ENCODE data around the gene TEX36.

DNA sequence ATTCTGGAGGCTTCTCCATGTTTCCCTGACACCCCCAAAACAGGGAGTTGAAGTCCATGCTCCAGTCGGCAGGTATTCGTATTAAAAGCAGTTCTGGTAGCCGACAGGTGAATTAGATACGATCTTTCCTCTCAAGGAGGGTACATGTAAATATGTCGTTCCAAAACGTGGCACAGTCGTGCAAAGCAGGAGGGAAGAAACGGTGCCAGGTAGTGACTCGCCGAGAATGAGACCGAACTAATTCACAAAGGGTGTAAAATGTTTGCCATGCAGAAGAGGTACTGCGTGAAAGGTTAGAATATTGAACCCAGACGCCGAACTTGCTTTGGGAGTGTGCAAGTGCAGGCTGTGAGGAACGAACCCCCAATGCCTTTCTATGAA is 37.0 kb upstream of the TEX36 start:
- TF ChIP-seq CTCF (conservative IDR thresholded peaks at IDR 0.05 in 1 of 2, IDR thresholded peaks at IDR 0.05 in 1 of 2; ENCODE audit: low read depth in 1 of 2, low read length in 2 of 2) (no peak), EZH2 (IDR thresholded peaks at IDR 0.05; ENCODE audit: low read length, missing control alignments) (no peak)
